Measurements from ENCODE around the gene TMEM225B.

DNA sequence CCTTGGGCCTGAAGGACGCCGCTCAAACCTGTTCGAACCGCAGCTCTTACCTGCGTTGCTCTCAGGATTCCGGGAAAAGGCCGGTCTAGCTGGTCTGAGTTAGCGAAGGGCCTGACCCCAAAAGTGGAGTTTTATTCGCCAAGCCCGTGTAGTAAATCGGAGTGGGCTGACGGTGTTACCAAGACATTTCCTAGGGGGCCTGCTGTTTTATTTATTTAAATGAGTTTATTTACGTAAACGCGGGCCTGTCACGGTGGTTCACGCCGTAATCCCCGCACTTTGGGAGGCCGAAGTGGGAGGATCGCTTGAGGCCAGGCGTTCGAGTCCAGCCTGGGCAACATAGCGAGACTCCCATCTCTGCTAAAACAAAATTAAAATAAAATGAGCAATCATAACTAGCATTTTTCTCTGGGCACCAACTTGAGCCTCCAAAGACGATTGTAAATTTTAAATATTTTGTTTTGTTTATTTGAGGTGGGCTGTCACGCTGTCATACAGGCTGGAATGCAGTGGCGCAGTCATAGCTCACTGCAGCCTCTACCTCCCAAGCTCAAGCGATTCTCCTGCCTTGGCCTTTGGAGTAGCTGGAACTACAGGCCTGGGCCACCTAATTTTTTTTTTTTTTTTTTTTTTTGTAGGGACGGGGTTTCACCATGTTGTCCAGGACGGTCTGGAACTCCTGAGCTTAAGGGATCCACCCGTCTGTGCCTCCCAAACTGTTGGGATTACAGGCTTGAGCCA, 38.7 kb upstream of the TMEM225B start:
- no peak for TF ChIP-seq MYNN (tag by site-specific recombination; IDR thresholded peaks at IDR 0.05; ENCODE audit: borderline replicate concordance)
- no peak for TF ChIP-seq ZEB2 (tag by site-specific recombination; IDR thresholded peaks at IDR 0.05)

Data from HEK293 (cell line).